ENCODE data around the gene DLGAP1.

Gene DLGAP1

GRCh38 chr18:4016391-4017049 is 438.6 kb downstream of the DLGAP1 start:
- H2AFZ ChIP-seq (ENCODE audit: low read length), result no peak overlapping the region
- H3K4me2 ChIP-seq (ENCODE audit: low read length), result no peak overlapping the region
- TF ChIP-seq CTCF (IDR thresholded peaks at IDR 0.05; ENCODE audit: low read length) (no peak), EZH2 (IDR thresholded peaks at IDR 0.05; ENCODE audit: borderline replicate concordance, low read length) (no peak)
- no peaks in the 10 kb centered on the region for H3K4me1 ChIP-seq (ENCODE audit: insufficient read depth, low read length, severe bottlenecking)
- H3K27me3 ChIP-seq (ENCODE audit: insufficient read depth, low read length), result no peaks in the 10 kb centered on the region
- no peak overlapping the region for H3K27ac ChIP-seq (ENCODE audit: low read depth, low read length, poor library complexity, severe bottlenecking)
- no peaks in the 10 kb centered on the region for H3F3A ChIP-seq (ENCODE audit: insufficient read depth, low read length)
- no peaks in the 10 kb centered on the region for H3K36me3 ChIP-seq (ENCODE audit: insufficient read depth, low read length)
- no peak overlapping the region for H3K9ac ChIP-seq (ENCODE audit: low read length)
- H3K9me3 ChIP-seq (ENCODE audit: low read length), result no peaks in the 10 kb centered on the region
- no peaks in the 10 kb centered on the region for H3K9me2 ChIP-seq (ENCODE audit: low read depth, low read length)
- H3K79me2 ChIP-seq (ENCODE audit: insufficient read depth, low read length), result no peaks in the 10 kb centered on the region
- no peak overlapping the region for H3K4me3 ChIP-seq (ENCODE audit: low read depth, low read length, poor library complexity, severe bottlenecking)
- no peaks in the 10 kb centered on the region for H4K20me1 ChIP-seq (ENCODE audit: insufficient read depth, low read length)

GRCh38 chr18:4007846-4008245 is 447.3 kb downstream of the DLGAP1 start:
- no peaks in the 10 kb centered on the region for H3F3A ChIP-seq (ENCODE audit: insufficient read depth, low read length)
- H3K9me3 ChIP-seq (ENCODE audit: low read length), result no peaks in the 10 kb centered on the region
- H2AFZ ChIP-seq (ENCODE audit: low read length), result no peak overlapping the region
- TF ChIP-seq CTCF (IDR thresholded peaks at IDR 0.05; ENCODE audit: low read length) (no peak), EZH2 (IDR thresholded peaks at IDR 0.05; ENCODE audit: borderline replicate concordance, low read length) (no peak)
- H3K9ac ChIP-seq (ENCODE audit: low read length), result no peak overlapping the region
- no peaks in the 10 kb centered on the region for H3K4me1 ChIP-seq (ENCODE audit: insufficient read depth, low read length, severe bottlenecking)
- no peaks in the 10 kb centered on the region for H3K9me2 ChIP-seq (ENCODE audit: low read depth, low read length)
- H3K79me2 ChIP-seq (ENCODE audit: insufficient read depth, low read length), result no peaks in the 10 kb centered on the region
- H3K36me3 ChIP-seq (ENCODE audit: insufficient read depth, low read length), result peaks cover 5% of the 10 kb centered on the region; the same call in 1 of the 2 replicates
- no peaks in the 10 kb centered on the region for H3K27me3 ChIP-seq (ENCODE audit: insufficient read depth, low read length)
- H3K4me2 ChIP-seq (ENCODE audit: low read length), result no peak overlapping the region
- no peak overlapping the region for H3K27ac ChIP-seq (ENCODE audit: low read depth, low read length, poor library complexity, severe bottlenecking)
- no peaks in the 10 kb centered on the region for H4K20me1 ChIP-seq (ENCODE audit: insufficient read depth, low read length)
- no peak overlapping the region for H3K4me3 ChIP-seq (ENCODE audit: low read depth, low read length, poor library complexity, severe bottlenecking)

GRCh38 chr18:4004183-4004829 is 450.8 kb downstream of the DLGAP1 start:
- H3K27me3 ChIP-seq (ENCODE audit: insufficient read depth, low read length), result no peaks in the 10 kb centered on the region
- no peaks in the 10 kb centered on the region for H3K9me2 ChIP-seq (ENCODE audit: low read depth, low read length)
- no peaks in the 10 kb centered on the region for H3K9me3 ChIP-seq (ENCODE audit: low read length)
- no peaks in the 10 kb centered on the region for H3F3A ChIP-seq (ENCODE audit: insufficient read depth, low read length)
- H2AFZ ChIP-seq (ENCODE audit: low read length), result no peak overlapping the region
- H3K9ac ChIP-seq (ENCODE audit: low read length), result no peak overlapping the region
- H3K27ac ChIP-seq (ENCODE audit: low read depth, low read length, poor library complexity, severe bottlenecking), result no peak overlapping the region
- H3K4me2 ChIP-seq (ENCODE audit: low read length), result no peak overlapping the region
- TF ChIP-seq CTCF (IDR thresholded peaks at IDR 0.05; ENCODE audit: low read length), result no peak
- TF ChIP-seq EZH2 (IDR thresholded peaks at IDR 0.05; ENCODE audit: borderline replicate concordance, low read length), result no peak
- H4K20me1 ChIP-seq (ENCODE audit: insufficient read depth, low read length), result no peaks in the 10 kb centered on the region
- H3K4me1 ChIP-seq (ENCODE audit: insufficient read depth, low read length, severe bottlenecking), result no peaks in the 10 kb centered on the region
- peaks cover 9% of the 10 kb centered on the region; the same call in 1 of the 2 replicates for H3K36me3 ChIP-seq (ENCODE audit: insufficient read depth, low read length)
- no peaks in the 10 kb centered on the region for H3K79me2 ChIP-seq (ENCODE audit: insufficient read depth, low read length)
- no peak overlapping the region for H3K4me3 ChIP-seq (ENCODE audit: low read depth, low read length, poor library complexity, severe bottlenecking)

Data from OCI-LY1 (cell line).